HG03159 (cell line): ENCODE results near the gene LRBA.

Source experiments
- ATAC-seq: cut with Tn5 transposase; IDR thresholded peaks from one replicate; pipeline ENCODE4 v1.9.1; 2021; ENCODE audit warnings: mild to moderate bottlenecking, moderate library complexity; ENCODE audit not compliant: unreplicated experiment

LRBA gene

DNA sequence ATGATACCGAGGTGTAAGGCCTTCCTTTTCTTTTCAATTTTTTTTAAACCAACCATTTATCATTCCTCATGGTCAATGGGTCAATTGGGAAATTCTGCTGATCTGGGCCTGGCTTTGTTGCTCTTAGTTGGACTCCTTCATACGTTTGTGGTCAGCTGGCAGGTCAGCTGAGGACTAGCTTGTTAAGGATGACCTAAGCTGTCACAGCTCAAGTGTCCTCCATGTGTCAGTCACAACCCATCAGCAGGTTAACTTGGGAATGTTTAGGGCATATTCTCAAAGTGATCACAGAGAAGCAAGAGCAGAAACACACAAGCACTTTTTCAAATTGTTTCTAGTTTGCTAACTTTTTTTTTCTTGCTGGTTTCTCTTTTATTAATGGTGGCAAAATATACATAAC lies 550.6 kb downstream of the LRBA start:
- ATAC-seq: no peak

DNA sequence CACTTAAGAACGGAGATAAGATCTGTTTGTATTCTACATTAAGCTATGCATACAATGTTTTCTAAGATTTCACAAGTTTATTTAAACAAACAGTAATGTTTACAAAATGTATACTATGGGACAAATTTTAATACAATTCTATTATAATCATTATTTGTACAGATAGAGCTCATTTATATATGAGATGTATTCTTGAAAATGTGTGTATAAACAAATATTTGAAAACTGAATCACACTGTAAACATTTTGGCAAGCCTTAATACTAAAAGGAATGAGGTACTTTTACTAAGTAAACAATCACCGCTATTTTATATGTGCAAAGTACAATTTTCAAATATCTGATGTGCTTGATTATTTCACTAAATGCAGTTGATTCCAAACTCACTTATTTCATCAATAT lies 552.3 kb downstream of the LRBA start:
- no peak for ATAC-seq

DNA sequence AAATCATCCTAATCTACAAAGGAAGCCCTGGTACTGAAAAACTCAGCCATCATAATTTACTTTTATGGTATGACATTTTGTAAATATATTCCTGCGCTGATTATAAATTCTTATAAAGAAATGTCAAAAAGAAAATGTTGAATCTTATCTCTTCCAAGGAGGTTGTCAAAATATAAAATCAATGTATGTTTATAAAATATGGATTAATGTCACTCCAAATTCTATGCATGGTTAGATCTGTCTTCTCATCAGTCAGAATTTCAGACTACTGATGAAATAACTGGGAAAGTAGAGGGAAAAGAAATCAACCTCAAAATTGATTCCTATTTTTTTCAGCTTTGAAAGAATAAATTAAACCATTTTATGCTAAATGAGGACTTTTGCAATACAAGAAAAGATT lies 553.1 kb downstream of the LRBA start:
- ATAC-seq: no peak

DNA sequence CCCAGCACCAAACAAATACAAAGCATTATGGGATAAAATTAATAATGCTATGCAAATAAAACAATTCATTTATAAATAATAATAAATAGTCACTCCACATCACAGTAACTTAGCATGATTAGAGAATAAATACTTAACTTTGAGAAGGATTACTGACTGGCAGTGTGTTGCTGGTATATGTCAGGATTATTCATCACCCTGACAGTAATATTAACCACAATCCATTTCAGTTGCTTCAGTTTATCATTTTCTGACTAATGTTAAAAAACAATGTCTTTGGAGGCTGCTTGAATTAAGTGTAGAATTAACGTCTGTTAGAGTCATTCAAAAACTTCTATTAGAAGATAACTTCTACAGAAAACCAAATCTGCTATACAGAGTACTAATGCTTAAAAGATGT lies 557.3 kb downstream of the LRBA start:
- ATAC-seq: no peak

DNA sequence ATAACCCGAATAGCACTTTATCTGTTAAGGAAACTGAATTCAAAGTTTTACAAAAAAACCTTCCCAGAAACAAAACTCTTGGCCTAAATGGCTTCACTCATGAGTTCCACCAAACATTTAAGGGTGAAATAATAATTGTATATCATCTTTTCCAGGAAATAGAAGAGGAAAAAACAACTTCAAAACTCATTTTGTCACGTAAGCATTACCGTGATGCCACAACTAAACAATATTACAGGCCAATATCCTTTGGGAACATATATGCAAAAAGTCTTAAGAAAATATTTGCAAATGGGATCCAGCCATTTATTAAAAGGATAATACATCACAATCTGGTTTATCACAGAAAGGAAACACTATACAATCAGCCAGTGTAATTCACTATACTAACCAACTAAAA lies 563.2 kb downstream of the LRBA start:
- ATAC-seq: no peak

DNA sequence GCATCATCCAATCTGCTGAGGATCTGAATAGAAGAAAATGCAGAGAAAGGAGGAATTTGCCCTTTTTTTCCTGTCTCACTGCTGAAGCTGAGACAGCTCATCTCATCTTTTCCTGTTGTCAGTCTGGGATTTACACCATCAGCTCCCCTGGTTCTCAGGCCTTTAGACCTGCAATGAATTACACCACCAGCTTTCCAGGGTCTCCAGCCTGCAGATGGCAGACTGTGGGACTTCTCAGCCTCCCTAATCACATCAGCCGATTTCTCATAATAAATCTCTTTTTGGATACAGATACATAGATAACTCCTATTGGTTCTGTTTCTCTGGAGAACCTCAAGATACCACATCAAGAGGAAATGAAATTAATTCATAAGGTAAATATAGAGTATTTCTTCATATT lies 567.7 kb downstream of the LRBA start:
- no peak for ATAC-seq

DNA sequence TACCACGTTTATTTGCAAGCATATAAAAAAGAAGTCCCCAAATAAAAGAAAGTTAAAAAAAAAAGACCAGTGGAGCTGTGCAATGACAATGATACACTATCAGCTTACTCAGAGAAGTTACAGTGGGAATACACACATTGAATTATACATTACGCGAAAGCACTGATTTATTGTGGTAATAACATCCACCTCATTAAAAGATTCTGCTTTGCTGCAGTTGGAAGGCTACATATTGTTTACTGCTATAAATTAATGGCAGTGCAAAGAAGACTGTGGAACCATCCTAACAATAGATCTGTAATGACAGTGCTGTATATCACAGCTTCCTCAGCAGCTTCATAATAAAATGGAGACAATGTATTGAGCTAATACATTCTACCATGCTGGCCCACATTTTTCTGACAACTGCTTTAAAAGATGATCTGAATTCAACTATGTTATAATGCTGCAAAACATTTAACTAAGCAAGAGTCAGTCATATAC lies 575.6 kb downstream of the LRBA start:
- no peak for ATAC-seq

DNA sequence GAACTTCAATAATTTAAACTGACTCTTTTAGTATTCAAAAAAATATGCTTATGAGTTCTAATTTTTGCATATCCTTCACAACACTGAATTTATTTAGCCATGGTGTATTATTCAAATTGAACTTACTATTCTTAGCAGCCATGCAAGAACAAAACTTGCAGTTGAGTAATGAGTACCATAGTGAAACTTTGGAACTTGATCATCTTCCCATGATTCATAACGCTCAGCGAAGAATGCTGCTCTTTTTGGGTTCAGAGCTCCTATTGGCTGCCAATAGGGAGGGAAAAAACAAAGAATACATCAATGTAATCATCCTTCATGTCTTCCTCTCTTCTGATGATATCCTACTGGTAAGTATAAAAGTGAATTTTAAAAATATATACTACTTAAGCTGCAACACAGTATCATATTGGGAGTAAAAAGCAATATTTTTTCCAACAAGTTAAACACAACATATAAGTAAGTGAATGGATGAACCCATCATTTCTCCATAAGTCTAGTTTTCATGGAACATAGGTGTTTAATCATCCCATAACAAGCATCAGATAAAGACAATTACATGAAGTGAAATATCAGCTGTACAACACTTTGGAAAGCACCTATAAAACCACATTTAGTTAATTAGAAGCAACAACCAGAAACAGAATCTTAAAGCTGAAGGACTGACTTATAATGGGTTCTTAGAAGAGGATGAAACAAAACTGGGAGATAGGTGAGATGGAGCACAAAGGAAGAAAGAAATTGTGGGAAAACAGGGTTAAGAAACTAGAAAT lies 578.3 kb downstream of the LRBA start:
- no peak for ATAC-seq

DNA sequence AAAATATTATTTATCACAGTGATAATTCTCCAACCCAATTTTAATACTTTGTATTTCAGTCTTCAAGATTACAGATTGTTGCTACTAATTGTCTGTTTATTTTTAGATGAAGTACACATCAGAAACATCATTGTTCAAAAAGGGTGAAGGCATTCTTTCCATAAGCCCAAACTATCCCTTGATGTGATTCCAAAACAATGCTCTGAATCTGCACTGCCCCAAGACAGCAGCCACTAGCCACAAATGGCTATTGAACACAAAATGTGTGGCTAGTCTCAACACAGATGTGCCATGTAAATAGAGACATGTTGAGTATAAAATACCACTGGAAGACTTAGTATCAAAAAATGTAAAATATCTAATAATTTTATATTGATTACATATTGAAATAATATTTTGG lies 583.9 kb downstream of the LRBA start:
- ATAC-seq: no peak

DNA sequence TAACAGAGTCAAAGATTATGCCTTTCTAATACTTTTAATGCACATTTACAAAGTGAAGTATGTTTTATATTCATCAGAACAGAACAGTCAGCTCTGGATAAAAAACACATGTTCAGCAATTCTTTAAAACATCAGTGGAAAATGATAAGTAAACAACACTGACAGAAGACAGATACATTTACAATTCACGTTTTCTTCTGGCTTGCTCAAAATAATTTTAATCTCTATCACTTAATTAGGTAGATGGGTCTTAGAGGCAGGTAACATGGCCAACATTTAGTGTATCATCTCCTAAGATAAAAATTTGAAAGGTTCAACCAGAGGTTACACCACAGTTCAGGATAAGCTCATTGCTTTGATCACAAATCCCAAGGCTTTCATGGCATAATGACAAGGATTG lies 589.9 kb downstream of the LRBA start:
- no peak for ATAC-seq

DNA sequence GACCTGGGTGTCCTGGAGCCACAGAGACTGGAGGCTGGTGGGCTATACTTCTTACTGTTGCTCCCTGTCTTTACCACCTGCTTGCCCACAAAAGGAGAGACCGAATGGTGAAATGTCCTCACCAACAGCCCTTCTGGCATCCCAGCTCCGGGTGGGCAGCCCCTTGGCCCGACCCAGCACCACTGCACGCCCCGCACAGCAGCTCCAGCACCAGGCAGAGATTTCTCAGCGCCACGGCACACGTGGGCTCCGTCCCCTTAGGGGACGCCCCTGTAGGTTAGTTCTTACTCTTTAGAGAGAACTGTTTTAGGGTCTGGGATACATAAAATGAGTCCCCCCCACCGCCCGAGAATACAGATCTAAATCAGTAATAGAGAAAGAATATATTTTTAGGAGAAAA lies 591.6 kb downstream of the LRBA start:
- ATAC-seq: no peak

DNA sequence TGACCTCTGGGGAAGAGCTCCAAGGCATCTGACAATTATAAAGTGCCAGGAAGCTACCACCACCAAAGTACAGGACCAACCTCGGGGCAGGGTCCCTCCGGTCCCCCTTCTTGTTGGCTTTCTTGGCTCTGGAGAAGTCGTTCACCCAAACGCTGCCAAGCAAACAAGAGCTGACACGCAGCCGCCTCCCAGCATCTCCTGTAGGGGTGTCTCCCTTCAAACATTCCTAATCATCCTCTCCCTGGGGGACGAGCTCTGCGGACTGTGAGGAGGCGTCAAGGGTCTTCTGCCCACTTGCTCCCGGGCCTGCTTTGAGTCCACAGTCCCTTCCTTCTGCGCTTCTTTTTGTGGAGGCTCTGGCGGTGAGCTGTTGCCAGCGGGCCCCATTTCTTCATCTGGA lies 592.0 kb downstream of the LRBA start:
- ATAC-seq: no peak

DNA sequence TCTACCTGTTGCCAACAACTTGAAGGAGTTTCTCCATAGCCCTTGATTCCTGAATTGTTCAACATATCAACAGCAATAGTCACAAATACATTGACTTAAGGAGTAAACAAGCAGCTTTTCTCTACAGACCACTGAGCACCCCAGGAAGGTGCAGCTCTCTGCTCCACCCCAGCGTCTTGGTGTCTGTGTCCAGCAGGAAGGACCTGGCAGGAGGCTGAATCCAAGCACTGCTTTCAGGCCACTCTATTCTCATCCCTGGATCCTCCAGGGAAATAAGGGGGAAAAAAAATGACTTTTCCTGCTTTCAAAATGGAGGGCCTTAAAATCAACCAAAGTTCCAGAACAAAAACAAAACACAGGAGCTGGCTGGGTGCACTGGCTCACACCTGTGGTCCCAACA lies 593.5 kb downstream of the LRBA start:
- no peak for ATAC-seq

DNA sequence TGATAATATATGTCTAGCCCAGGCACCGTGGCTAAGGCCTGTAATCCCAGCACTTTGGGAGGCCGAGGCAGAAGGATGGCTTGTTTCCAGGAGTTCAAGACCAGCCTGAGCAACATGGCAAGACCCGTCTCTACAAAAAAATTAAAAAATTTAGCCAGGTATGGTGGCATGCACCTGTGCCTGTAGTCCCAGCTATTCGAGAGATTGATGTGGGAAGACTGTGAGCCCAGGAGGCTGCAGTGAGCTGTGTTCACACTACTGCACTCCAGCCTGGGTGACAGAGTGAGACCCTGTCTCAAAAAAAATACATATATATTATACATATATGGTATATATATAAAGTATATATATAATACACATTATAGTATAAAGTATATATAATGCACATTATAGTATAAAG lies 595.1 kb downstream of the LRBA start:
- no peak for ATAC-seq

DNA sequence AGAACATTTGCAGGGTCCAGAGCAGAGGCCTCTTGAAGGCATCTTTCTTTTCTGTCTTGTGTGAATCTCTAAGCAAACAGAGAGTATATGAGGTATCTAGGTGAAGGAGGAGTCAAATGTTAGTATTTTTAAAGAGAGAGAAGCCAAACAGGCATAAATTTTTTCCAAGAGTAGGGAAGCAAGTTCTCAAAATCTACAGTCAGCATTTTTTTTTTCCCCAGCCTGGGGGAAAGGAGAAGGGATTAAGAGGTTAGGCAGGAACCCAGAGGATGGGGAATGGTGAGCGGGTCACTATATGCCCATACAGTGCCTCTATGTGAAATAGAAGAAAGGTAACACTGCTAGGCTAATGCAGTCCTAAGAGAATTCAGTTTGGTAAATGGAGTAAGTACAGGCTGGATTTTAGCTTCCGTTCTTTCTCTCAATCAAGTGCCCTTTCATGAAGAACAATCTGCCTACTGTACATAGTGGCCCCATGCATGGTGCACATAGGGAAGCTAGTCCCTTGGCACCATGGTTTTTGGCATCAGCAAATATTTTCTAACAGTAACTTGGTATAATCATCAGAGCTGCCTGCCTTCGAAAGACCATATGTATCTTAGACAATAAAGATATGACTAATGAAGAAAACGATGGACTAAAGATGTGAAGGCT lies 596.2 kb downstream of the LRBA start:
- no peak for ATAC-seq

DNA sequence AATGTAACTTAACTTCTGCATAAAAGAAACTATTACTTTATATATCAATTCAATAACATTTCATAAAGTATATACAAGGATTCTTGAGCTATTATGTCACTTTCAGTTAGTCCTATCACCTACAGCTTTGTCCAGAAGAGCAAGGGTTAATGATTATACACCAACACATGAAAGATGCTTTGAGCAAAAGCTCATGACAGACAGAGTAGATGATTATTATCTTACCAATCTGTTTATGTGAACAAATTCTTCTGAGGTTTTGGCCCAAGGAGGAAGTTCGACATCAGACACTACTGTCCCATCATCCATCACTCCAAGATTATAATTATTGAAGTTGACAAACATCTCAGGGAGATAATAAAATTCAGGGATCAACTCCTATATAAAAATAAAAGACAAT lies 599.9 kb downstream of the LRBA start:
- no peak for ATAC-seq

DNA sequence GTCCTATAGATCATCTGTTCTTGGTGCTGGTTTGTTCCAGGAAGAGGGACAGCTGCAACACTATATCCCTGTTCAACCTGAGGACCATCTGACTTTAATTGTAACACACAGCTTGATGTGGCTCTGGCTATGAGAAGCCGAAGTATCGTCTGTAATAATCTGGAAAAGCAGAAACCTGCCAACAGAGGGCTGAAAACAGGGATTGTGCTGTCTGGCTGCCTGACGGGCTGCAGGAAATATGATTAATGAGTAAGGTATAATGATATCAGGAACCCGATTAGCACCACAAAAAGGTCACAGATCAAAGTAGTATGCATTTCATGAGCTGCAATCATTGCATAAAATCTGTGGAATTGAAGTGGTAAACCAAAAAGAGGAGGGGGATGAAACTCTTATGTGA lies 603.6 kb downstream of the LRBA start:
- ATAC-seq: no peak

DNA sequence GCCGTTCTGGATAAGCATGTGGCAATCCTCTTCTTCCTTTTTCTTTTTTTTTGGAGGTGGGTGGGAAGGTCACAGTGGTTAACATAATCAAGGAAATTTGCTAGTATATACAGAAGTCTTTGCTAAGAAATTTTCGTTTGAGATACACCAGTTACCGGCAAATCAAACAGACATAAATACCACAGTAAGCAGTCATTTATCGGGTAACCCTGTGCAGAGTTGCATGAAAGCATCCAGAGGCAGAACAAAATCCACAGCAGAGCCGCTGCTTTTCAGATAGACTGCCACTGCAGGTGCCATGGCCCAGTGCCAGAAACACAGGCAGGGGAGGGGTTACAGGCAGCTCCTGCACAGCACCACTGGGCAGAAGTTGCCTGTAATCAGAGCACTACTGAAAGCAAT lies 612.2 kb downstream of the LRBA start:
- peak; percentile 92 for ATAC-seq

DNA sequence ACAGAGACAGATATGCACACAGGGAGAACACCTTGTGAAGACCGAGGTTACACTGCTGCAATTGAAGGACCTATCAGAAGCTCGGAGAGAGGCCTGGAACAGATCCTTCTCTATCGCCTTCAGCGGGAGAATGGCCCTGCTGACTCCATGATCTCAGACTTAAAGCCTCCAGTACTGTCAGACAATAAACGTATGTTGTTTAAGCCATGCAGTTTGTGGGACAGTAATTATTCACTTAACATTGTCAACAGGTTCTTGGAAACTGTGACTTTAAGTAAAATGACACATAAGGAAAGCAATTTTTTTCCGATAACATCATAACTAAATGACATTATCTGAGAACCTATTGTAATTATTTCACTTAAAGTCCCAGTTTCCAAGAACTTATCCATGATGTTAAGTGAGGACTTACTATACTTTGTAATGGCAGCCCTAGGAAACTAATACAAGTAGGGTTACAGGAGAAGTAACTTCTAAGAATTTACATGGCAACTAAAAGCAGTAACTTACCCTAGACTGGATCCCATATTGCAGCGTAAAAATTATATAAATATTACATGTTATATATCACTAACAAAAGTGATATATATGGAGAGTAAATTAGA lies 613.9 kb downstream of the LRBA start:
- ATAC-seq: no peak

DNA sequence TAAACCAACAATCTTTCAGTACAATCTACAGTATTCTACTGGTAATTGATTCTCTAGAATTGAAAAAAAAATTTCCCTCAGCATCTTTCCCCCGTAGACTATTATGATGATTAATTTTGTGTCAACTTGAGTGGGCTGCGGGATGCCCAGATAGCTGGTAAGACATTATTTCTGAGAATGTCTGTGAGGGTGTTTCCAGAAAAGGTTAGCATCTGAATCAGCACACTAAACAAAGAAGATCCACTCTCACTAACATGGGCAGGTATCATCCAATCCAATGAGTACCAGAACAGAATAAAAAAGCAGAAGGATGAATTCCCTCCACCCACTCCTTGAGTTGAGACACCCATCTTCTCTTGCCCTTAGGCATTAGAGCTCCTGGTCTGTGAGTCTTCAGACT lies 619.2 kb downstream of the LRBA start:
- ATAC-seq: no peak

DNA sequence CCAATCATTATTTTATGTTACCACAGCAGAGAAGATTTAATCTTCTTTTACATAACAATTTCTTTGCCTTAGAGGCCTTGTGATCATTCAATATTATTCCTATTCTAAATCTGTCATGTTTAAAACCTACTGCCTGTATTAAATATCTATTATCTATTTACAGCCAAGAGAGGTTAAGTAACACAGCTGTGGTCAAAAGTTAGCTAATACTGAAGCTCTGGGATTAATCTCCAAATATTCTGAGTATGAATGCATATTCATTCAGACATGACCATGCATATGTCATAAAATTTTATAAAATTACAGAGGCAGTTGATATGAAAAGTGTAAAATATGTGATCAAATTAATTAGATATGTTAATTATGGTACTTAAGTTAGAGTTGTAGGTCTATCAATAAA lies 621.0 kb downstream of the LRBA start:
- no peak for ATAC-seq

DNA sequence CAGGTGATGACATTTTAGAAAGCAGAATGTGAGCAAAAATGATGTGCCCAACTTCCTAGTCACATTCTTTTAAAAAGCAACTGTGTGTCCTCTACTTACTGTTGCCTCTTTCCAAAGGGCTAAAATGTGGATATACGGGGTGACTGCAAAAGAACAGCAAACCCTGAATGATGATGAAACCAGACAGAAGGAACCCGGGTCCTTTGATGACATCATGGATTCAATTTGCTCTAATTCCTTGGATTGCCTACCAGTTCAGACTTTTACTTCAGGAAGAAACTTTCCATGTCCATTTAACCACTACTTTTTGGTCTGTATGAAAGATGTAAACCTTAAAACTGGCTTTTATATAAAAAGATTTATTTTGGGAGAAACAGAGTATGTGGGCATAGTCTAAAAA lies 624.0 kb downstream of the LRBA start:
- ATAC-seq: no peak
